ENCODE results near the gene FBLN2. TPM values are rescaled to one million over a fixed set of nuclear protein-coding genes. Genes with fewer than 3 reads are reported as not detected.

The FBLN2 gene
- total RNA-seq, 1 experiment from 2014 or later = 1.8 TPM

- no peak for DNase-seq (ENCODE audit: low read depth, low spot score)
- in situ Hi-C loops (cut with HindIII; ENCODE audit: low pct_unique_long_range_greater_than_20kb, low sequenced_read_pairs) = no loop called here
These were observed 105.6 kb downstream of the FBLN2 start for GRCh38 chr3:13654330-13655060.

GRCh38 chr3:13655061-13655913 lies 106.4 kb downstream of the FBLN2 start:
- in situ Hi-C loops (cut with HindIII; ENCODE audit: low pct_unique_long_range_greater_than_20kb, low sequenced_read_pairs) = no loop called here
- DNase-seq (ENCODE audit: low read depth, low spot score) = peak; percentile 36

- in situ Hi-C loops (cut with HindIII; ENCODE audit: low pct_unique_long_range_greater_than_20kb, low sequenced_read_pairs) = no loop called here
- DNase-seq (ENCODE audit: low read depth, low spot score) = no peak
These were observed 107.8 kb downstream of the FBLN2 start for GRCh38 chr3:13656584-13657301.

- DNase-seq (ENCODE audit: low read depth, low spot score) = peak; percentile 63
- in situ Hi-C loops (cut with HindIII; ENCODE audit: low pct_unique_long_range_greater_than_20kb, low sequenced_read_pairs) = no loop called here
These were observed 108.9 kb downstream of the FBLN2 start for GRCh38 chr3:13657660-13658435.

GRCh38 chr3:13658681-13659080 lies 109.8 kb downstream of the FBLN2 start:
- no peak for DNase-seq (ENCODE audit: low read depth, low spot score)
- in situ Hi-C loops (cut with HindIII; ENCODE audit: low pct_unique_long_range_greater_than_20kb, low sequenced_read_pairs) = no loop called here

GRCh38 chr3:13659221-13659969 lies 110.5 kb downstream of the FBLN2 start:
- in situ Hi-C loops (cut with HindIII; ENCODE audit: low pct_unique_long_range_greater_than_20kb, low sequenced_read_pairs) = no loop called here

GRCh38 chr3:13660042-13660874 lies 111.3 kb downstream of the FBLN2 start:
- DNase-seq (ENCODE audit: low read depth, low spot score) = no peak
- in situ Hi-C loops (cut with HindIII; ENCODE audit: low pct_unique_long_range_greater_than_20kb, low sequenced_read_pairs) = no loop called here

More at GRCh38 chr3:13659221-13659969, 110.5 kb downstream of the FBLN2 start:
- no peak for DNase-seq (ENCODE audit: low read depth, low spot score)

GRCh38 chr3:13661121-13661520 lies 112.2 kb downstream of the FBLN2 start:
- DNase-seq (ENCODE audit: low read depth, low spot score) = no peak
- in situ Hi-C loops (cut with HindIII; ENCODE audit: low pct_unique_long_range_greater_than_20kb, low sequenced_read_pairs) = no loop called here

- peak; percentile 54 for DNase-seq (ENCODE audit: low read depth, low spot score)
- in situ Hi-C loops (cut with HindIII; ENCODE audit: low pct_unique_long_range_greater_than_20kb, low sequenced_read_pairs) = no loop called here
These were observed 113.4 kb downstream of the FBLN2 start for GRCh38 chr3:13662238-13662847.

GRCh38 chr3:13663781-13664535 lies 115.0 kb downstream of the FBLN2 start:
- in situ Hi-C loops (cut with HindIII; ENCODE audit: low pct_unique_long_range_greater_than_20kb, low sequenced_read_pairs) = no loop called here
- DNase-seq (ENCODE audit: low read depth, low spot score) = no peak

- in situ Hi-C loops (cut with HindIII; ENCODE audit: low pct_unique_long_range_greater_than_20kb, low sequenced_read_pairs) = no loop called here
- no peak for DNase-seq (ENCODE audit: low read depth, low spot score)
These were observed 116.8 kb downstream of the FBLN2 start for GRCh38 chr3:13665582-13666226.

- DNase-seq (ENCODE audit: low read depth, low spot score) = no peak
- in situ Hi-C loops (cut with HindIII; ENCODE audit: low pct_unique_long_range_greater_than_20kb, low sequenced_read_pairs) = no loop called here
These were observed 117.3 kb downstream of the FBLN2 start for GRCh38 chr3:13666227-13666619.

- DNase-seq (ENCODE audit: low read depth, low spot score) = no peak
- in situ Hi-C loops (cut with HindIII; ENCODE audit: low pct_unique_long_range_greater_than_20kb, low sequenced_read_pairs) = no loop called here
These were observed 118.1 kb downstream of the FBLN2 start for GRCh38 chr3:13666781-13667709.

GRCh38 chr3:13668136-13668535 lies 119.2 kb downstream of the FBLN2 start:
- DNase-seq (ENCODE audit: low read depth, low spot score) = no peak
- in situ Hi-C loops (cut with HindIII; ENCODE audit: low pct_unique_long_range_greater_than_20kb, low sequenced_read_pairs) = no loop called here
